ENCODE results near the gene SIDT1. TPM values are rescaled to one million over a fixed set of nuclear protein-coding genes. Genes with fewer than 3 reads are reported as not detected.
A peak's percentile ranks its signal among the peaks of the same experiment; 100 is the strongest.

SIDT1 gene
- total RNA-seq, 4 donors from 2014 or later, result 0.13 to 2.7 (median 0.99) TPM

- no peak for DNase-seq (ENCODE audit: low spot score in 2 of 2)
- 40 to 50% methylated on average over 5 of the region's 5 CpGs for WGBS, 2 donors
- TF ChIP-seq POLR2A (IDR thresholded peaks at IDR 0.05) (no peak), CTCF (IDR thresholded peaks at IDR 0.05) (no peak)
- intact Hi-C loops (cut with DNase I; ENCODE audit: low total_unique reads), result no loop called here
- H3K4me3 ChIP-seq (ENCODE audit: low read depth, poor library complexity, severe bottlenecking), result no peak overlapping the region
Measured at GRCh38 chr3:113516115-113516505, 16.2 kb upstream of the SIDT1 start.

- no peak overlapping the region for H3K4me3 ChIP-seq (ENCODE audit: low read depth, poor library complexity, severe bottlenecking)
- intact Hi-C loops (cut with DNase I; ENCODE audit: low total_unique reads), result no loop called here
- DNase-seq (ENCODE audit: low spot score in 2 of 2), result no peak
Measured at GRCh38 chr3:113521981-113522380, 10.4 kb upstream of the SIDT1 start.

GRCh38 chr3:113523241-113523640 is 9.1 kb upstream of the SIDT1 start:
- TF ChIP-seq CTCF (IDR thresholded peaks at IDR 0.05) (no peak), POLR2A (IDR thresholded peaks at IDR 0.05) (no peak)
- H3K4me3 ChIP-seq (ENCODE audit: low read depth, poor library complexity, severe bottlenecking), result no peak overlapping the region
- DNase-seq (ENCODE audit: low spot score in 2 of 2), result no peak
- intact Hi-C loops (cut with DNase I; ENCODE audit: low total_unique reads), result no loop called here
- WGBS, 2 donors, result 67 to 74% methylated on average over 3 of the region's 3 CpGs

More at GRCh38 chr3:113521981-113522380, 10.4 kb upstream of the SIDT1 start:
- TF ChIP-seq CTCF (IDR thresholded peaks at IDR 0.05) (no peak), POLR2A (IDR thresholded peaks at IDR 0.05) (no peak)

- intact Hi-C loops (cut with DNase I; ENCODE audit: low total_unique reads), result no loop called here
- WGBS, 2 donors, result 0% methylated on average over 41 to 66 of the region's 66 CpGs
- TF ChIP-seq POLR2A (IDR thresholded peaks at IDR 0.05) (no peak), CTCF (IDR thresholded peaks at IDR 0.05) (no peak)
- peak in 1 of 2 donors; percentile 86 for DNase-seq (ENCODE audit: low spot score in 2 of 2)
- H3K4me3 ChIP-seq (ENCODE audit: low read depth, poor library complexity, severe bottlenecking), result peak overlapping the region; percentile 46
Measured at GRCh38 chr3:113532698-113533533, 561 bp downstream of the SIDT1 start.

GRCh38 chr3:113533534-113533892 is 1.2 kb downstream of the SIDT1 start:
- peak overlapping the region; percentile 46 for H3K4me3 ChIP-seq (ENCODE audit: low read depth, poor library complexity, severe bottlenecking)
- intact Hi-C loops (cut with DNase I; ENCODE audit: low total_unique reads), result no loop called here
- no peak for TF ChIP-seq CTCF (IDR thresholded peaks at IDR 0.05)
- TF ChIP-seq POLR2A (IDR thresholded peaks at IDR 0.05), result no peak
- WGBS, 2 donors, result 9 to 14% methylated on average over 10 of the region's 10 CpGs
- DNase-seq (ENCODE audit: low spot score in 2 of 2), result no peak

- 79 to 83% methylated on average over 4 of the region's 4 CpGs for WGBS, 2 donors
- intact Hi-C loops (cut with DNase I; ENCODE audit: low total_unique reads), result no loop called here
- no peak for DNase-seq (ENCODE audit: low spot score in 2 of 2)
- TF ChIP-seq CTCF (IDR thresholded peaks at IDR 0.05) (no peak), POLR2A (IDR thresholded peaks at IDR 0.05) (no peak)
- H3K4me3 ChIP-seq (ENCODE audit: low read depth, poor library complexity, severe bottlenecking), result peak overlapping the region; percentile 5
Measured at GRCh38 chr3:113534365-113534764, 2.0 kb downstream of the SIDT1 start.
